ENCODE results near the gene SLF2. TPM values are rescaled to one million over a fixed set of nuclear protein-coding genes. Genes with fewer than 3 reads are reported as not detected.

SLF2 gene
- total and polyA plus RNA-seq, 9 of the 15 experiments (the other 6 are each of a cell fraction or from before 2014, with no cell fraction given), result 1.7 to 18.4 (median 7.8) TPM

- peak; percentile 70; the same call in 1 of the 2 replicates for TF ChIP-seq BRD4 (IDR thresholded peaks at IDR 0.05)
- TF ChIP-seq TCF7 (IDR thresholded peaks at IDR 0.05; ENCODE audit: borderline replicate concordance), result no peak
- no peak for TF ChIP-seq DMBX1 (CRISPR knock-in tag; IDR thresholded peaks at IDR 0.05; ENCODE audit: borderline replicate concordance)
- TF ChIP-seq ZEB2 (IDR thresholded peaks at IDR 0.05), result no peak
- no peak for TF ChIP-seq NFIX (CRISPR knock-in tag; IDR thresholded peaks at IDR 0.05; ENCODE audit: low read depth)
- no peak for TF ChIP-seq MAFK (IDR thresholded peaks at IDR 0.05; ENCODE audit: low read length)
These were observed 74.4 kb downstream of the SLF2 start, which contains the start of the genes MRPL43 and TWNK (continued) for GRCh38 chr10:100986952-100987684.

GRCh38 chr10:100987685-100988049 lies 74.9 kb downstream of the SLF2 start:
- FAIRE-seq (peak; percentile 37), ATAC-seq (peak; percentile 28), DNase-seq (ENCODE audit: extremely low read depth in 1 of 4, low spot score in 3 of 4) (no peak)
- Histone ChIP-seq H3K36me3 (ENCODE audit: control insufficient read depth, insufficient read depth, low read length) (peaks cover 54% of the 10 kb centered on the region; the same call in 2 of the 3 replicates), H2AFZ (ENCODE audit: low read depth, low read length) (peak overlapping the region; percentile 98), H3K9ac (ENCODE audit: insufficient read depth in 1 of 2, low read depth in 2 of 2, low read length in 2 of 2) (peak overlapping the region; percentile 95 to 99), H3K9me1 (ENCODE audit: control insufficient read depth, insufficient read depth, low read length) (no peaks in the 10 kb centered on the region), H4K20me1 (replicated peaks; ENCODE audit: control insufficient read depth, insufficient read depth, low read length) (peaks cover 6% of the 10 kb centered on the region; the same call in 1 of the 2 replicates), H3K9me3 (replicated peaks; ENCODE audit: control insufficient read depth, insufficient read depth, low read depth, low read length) (no peaks in the 10 kb centered on the region), H3K79me2 (ENCODE audit: control insufficient read depth, insufficient read depth, low read length) (peaks cover 59% of the 10 kb centered on the region), H3K4me2 (ENCODE audit: insufficient read depth, low read length) (peak overlapping the region; percentile 97), H3K4me3 (peak overlapping the region; percentile 95), H3K27me3 (ENCODE audit: control insufficient read depth in 2 of 2, insufficient read depth in 2 of 2, low read length in 2 of 2) (no peaks in the 10 kb centered on the region), H3K4me1 (replicated peaks in 1 of 2; ENCODE audit: control insufficient read depth in 2 of 2, insufficient read depth in 2 of 2, low read length in 2 of 2) (peaks cover 16 to 21% of the 10 kb centered on the region in 2 experiments; a peak in 4 of 5 replicates), H3K27ac (ENCODE audit: extremely low read depth, low read depth, low read length) (peak overlapping the region; percentile 87)
- under 1% methylated on average over 13 of the region's 15 CpGs for WGBS (ENCODE audit: insufficient coverage, low coverage, missing lambda C conversion rate)
- POLR2A ChIA-PET, result interaction anchor here (1.0 kb wide), 1 partner anchor 48 kb away, joined by 4 read pairs; no protein-coding TSS in a partner anchor
- CTCF ChIA-PET (ENCODE audit: low intra/inter-chr PET ratio), result no interaction called here
- in situ Hi-C loops (cut with MboI), result loop anchor here (25.0 kb wide), 1 partner anchor 1050 kb away; no protein-coding TSS in a partner anchor
- TSS peak; percentile 83 for BruUV-seq (replicated peaks)
- intact Hi-C loops (cut with micrococcal nuclease), result no loop called here
- TF ChIP-seq HBP1 (CRISPR knock-in tag; IDR thresholded peaks at IDR 0.05) (no peak), ZNF77 (CRISPR knock-in tag; IDR thresholded peaks at IDR 0.05) (no peak), VEZF1 (CRISPR knock-in tag; IDR thresholded peaks at IDR 0.05) (0 out of 2 replicates have a peak, but pooled peaks have one; percentile 1), BRD4 (IDR thresholded peaks at IDR 0.05) (peak; percentile 36), GATAD2B (IDR thresholded peaks at IDR 0.05; ENCODE audit: borderline replicate concordance) (no peak), HDAC1 (IDR thresholded peaks at IDR 0.05) (peak in 1 of 2 experiments; percentile 65; a peak in 1 of 4 replicates), GABPB1 (CRISPR knock-in tag; IDR thresholded peaks at IDR 0.05) (peak; percentile 13), NKRF (IDR thresholded peaks at IDR 0.05; ENCODE audit: borderline replicate concordance) (peak; percentile 53; the same call in 1 of the 2 replicates), SAP30 (IDR thresholded peaks at IDR 0.05; ENCODE audit: borderline replicate concordance, insufficient read depth, low read depth, low read length, poor library complexity, severe bottlenecking) (peak; percentile 64), HCFC1 (IDR thresholded peaks at IDR 0.05; ENCODE audit: low read depth, low read length) (no peak), GABPA (tag; conservative IDR thresholded peaks at IDR 0.05; ENCODE audit: low read depth) (peak; percentile 83)
